ENCODE results near the gene CASP7. TPM values are rescaled to one million over a fixed set of nuclear protein-coding genes. Genes with fewer than 3 reads are reported as not detected.

CASP7 gene
- polyA plus RNA-seq, 12 donors, result 10.9 to 24.6 (median 18.3) TPM; not detected in 1

- DNase-seq, result no peak
These were observed 14.4 kb upstream of the CASP7 start for GRCh38 chr10:113665352-113665751.

- no peak for DNase-seq
These were observed 13.8 kb upstream of the CASP7 start for GRCh38 chr10:113665806-113666354.

- DNase-seq, result no peak
These were observed 12.9 kb upstream of the CASP7 start for GRCh38 chr10:113666682-113667252.

- DNase-seq, result peak; percentile 63
These were observed 739 bp downstream of the CASP7 start for GRCh38 chr10:113680190-113681111.

GRCh38 chr10:113681533-113682470, 2.1 kb downstream of the CASP7 start:
- no peak for DNase-seq

GRCh38 chr10:113683300-113683699, 3.6 kb downstream of the CASP7 start:
- no peak for DNase-seq

GRCh38 chr10:113686028-113686427, 6.3 kb downstream of the CASP7 start:
- no peak for DNase-seq

GRCh38 chr10:113687037-113687436, 7.3 kb downstream of the CASP7 start:
- no peak for DNase-seq

GRCh38 chr10:113689057-113689456, 9.3 kb downstream of the CASP7 start:
- DNase-seq, result no peak

- no peak for DNase-seq
These were observed 9.9 kb downstream of the CASP7 start for GRCh38 chr10:113689574-113689973.

GRCh38 chr10:113690749-113691148, 11.0 kb downstream of the CASP7 start:
- no peak for DNase-seq

- no peak for DNase-seq
These were observed 11.7 kb downstream of the CASP7 start for GRCh38 chr10:113691381-113691780.

GRCh38 chr10:113692271-113692670, 12.6 kb downstream of the CASP7 start:
- DNase-seq, result no peak

- DNase-seq, result no peak
These were observed 13.6 kb downstream of the CASP7 start for GRCh38 chr10:113693348-113693747.

GRCh38 chr10:113695691-113696090, 16.0 kb downstream of the CASP7 start:
- DNase-seq, result no peak

GRCh38 chr10:113697595-113697994, 17.9 kb downstream of the CASP7 start:
- DNase-seq, result no peak

- peak; percentile 28 for DNase-seq
These were observed 25.1 kb downstream of the CASP7 start for GRCh38 chr10:113704637-113705343.

GRCh38 chr10:113705344-113705652, 25.6 kb downstream of the CASP7 start:
- no peak for DNase-seq

GRCh38 chr10:113706623-113707022, 26.9 kb downstream of the CASP7 start:
- no peak for DNase-seq

- no peak for DNase-seq
These were observed 28.9 kb downstream of the CASP7 start for GRCh38 chr10:113708640-113709039.

- no peak for DNase-seq
These were observed 29.6 kb downstream of the CASP7 start for GRCh38 chr10:113709221-113709838.
